NK-92 treated with Interleukin-12 subunit alpha and Interleukin-12 subunit beta, amount 100 ng/mL, for 24 hours (cell line): ENCODE data around the gene CLEC4A.
A peak's percentile ranks its signal among the peaks of the same experiment; 100 is the strongest.
"Not testable (repeated sequence)": the region's sequence is repeated elsewhere in the genome, so short reads cannot be mapped to it uniquely, and the experiment has no call there.

Experiments used
- DNase-seq: peaks from one replicate; lab custom pipeline; 2025; lab: John Stamatoyannopoulos, UW

CLEC4A gene

GRCh38 chr12:8134398-8134930 lies 11.0 kb downstream of the CLEC4A start:
- not testable (repeated sequence) for DNase-seq

GRCh38 chr12:8141647-8142046 lies 18.2 kb downstream of the CLEC4A start:
- DNase-seq, result not testable (repeated sequence)

GRCh38 chr12:8143261-8143660 lies 19.8 kb downstream of the CLEC4A start:
- no peak for DNase-seq

GRCh38 chr12:8145754-8146441 lies 22.5 kb downstream of the CLEC4A start:
- DNase-seq, result no peak

DNA sequence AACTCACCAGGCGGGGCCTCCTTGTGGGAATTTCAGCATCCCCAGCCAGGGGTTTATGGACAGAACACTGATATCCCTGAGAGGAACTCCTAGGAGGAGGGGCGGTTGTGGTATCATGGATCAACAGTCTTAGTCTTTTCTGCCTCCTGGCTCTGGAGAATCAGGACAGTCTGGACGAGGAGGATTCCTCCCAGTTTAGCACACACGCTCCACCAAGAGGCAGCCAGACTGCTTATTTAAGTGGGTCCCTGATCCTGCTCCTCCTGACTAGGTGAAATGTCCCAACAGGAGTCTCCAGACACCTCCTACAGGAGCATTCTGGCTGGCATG lies 23.0 kb downstream of the CLEC4A start:
- no peak for DNase-seq

DNA sequence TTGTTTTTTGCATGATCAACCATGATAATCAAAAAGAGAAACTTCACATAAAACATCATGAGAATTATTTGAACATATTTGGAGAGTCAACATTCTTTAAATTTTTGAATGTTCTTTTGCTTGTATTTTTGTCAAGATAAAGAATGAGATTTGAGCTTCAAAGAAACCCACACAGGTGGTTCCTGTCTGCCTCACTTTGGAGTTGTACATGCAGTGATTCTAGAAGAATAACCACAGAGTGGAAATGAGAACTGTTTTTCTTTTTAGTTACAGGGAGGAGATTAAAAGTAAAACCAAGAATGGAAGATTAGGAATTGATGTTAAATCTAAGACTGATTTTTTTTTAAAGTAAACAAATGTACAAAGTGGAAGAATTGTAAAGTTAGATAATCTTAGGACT lies 31.1 kb downstream of the CLEC4A start:
- no peak for DNase-seq

DNA sequence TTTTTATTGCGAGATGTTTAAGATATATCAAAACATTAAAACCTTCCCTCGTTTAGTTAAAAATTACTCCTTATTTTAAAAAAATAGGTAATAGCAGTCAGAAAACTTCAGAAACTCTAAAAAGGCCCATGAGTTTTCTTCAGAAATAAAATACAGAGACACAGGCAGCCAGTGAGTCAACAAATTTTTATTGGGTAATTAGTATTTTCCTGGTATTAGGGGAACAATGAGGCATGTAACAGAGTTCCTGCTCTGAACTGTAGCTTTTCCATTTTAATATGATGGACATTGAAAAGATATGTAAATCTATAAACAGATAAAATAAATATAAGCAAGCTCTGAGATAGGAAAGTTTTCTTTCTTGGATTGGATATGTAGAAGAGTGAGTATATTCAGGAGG lies 33.0 kb downstream of the CLEC4A start:
- DNase-seq, result no peak

DNA sequence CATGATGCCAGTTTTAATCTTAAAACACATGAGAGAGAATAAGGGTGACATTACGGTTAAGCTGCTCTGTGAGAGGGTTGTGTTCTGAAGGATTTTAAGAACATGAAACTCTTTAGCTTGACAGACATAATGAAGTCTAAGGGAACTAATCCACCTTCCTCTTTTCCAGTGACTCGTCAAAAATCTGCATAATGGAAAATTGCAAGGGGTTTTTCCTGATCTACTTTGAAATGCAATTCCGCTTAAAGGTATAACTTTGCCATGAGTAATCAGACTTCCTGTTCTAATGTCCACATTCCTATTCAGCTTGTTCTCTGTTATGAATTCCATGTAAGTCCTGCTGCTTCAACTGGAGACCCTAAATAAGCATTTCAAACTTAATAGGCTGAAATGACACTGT lies 33.4 kb downstream of the CLEC4A start, which contains the start of gene ZNF705A:
Gene ZNF705A (plus strand): TSS at position 171 of the 400 bp plus-strand sequence. CDS start 15,611 bp downstream, outside the sequence.
- no peak for DNase-seq

DNA sequence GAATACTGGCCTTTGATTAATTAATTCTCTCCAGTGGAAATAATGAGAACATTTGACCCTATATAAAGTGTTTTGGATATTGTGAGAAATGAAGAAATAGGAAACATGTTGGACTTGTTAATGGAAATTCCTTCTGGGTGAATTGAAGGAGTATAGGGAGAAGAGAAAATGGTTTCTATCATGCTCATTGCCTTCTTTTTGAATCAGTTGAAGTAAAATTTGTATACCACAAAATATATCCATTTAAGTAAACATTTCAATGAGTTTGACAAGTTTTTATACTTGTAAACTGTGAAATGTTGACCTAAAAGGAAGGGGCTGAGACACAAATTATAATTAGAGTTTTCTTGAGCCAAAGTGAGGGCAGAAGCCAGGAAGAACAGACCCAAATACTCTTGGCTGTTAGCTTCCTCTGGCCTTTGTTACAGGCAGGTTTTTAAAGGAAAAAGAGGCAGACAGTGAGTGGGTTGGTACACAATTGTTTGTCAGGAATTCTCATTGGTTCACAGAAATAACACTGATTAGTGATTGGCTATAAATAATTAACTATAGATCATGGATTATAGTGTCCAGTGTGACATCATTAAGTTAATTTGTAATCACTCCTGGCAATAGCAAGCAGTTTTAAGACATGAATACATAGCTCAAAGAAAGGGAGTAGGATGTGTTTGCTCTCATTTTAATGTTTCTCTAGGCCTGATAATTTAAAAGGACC lies 34.2 kb downstream of the CLEC4A start:
- no peak for DNase-seq

DNA sequence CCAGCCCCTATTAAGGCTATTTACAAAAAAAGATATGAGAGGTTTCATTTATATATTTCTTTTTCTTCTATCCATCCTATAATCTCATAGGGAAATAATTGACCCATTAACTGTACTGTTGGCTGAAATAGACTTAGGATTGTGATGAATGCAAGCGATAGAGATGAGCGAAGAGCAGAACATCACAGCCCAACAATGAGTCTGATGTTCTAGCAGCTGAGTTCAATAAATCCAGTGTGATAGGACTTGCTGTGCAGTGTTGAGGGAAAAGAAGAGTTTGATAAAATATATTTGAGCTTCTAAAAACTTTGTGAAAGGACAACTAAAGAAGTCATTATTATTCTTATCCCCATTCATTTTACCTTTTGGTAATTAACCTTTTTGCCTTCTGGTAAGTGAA lies 49.5 kb downstream of the CLEC4A start:
- not testable (repeated sequence) for DNase-seq

- DNase-seq, result peak; percentile 56
Observed at GRCh38 chr12:8179989-8180585, 56.7 kb downstream of the CLEC4A start.

- not testable (repeated sequence) for DNase-seq
Observed at GRCh38 chr12:8181271-8181670, 57.9 kb downstream of the CLEC4A start.

DNA sequence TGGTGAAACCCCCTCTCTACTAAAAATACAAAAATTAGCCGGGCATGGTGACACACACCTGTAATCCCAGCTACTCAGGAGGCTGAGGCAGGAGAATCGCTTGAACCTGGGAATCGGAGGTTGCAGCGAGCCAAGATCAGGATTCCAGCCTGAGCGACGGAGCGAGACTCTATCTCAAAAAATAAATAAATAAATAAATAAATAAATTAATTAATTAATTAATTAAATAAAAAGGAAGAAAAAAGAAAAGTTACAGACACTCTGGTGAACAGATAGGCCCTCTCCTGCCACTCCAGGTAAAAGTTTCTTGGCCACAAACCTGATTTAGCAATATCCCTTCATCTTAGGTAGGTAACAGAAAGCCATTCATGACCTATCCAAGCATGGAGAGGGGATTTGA lies 59.5 kb downstream of the CLEC4A start:
- DNase-seq, result not testable (repeated sequence)

- DNase-seq, result not testable (repeated sequence)
Observed at GRCh38 chr12:8183346-8183745, 59.9 kb downstream of the CLEC4A start.

GRCh38 chr12:8184206-8184605 lies 60.8 kb downstream of the CLEC4A start:
- DNase-seq, result not testable (repeated sequence)

GRCh38 chr12:8188088-8188487 lies 64.7 kb downstream of the CLEC4A start:
- DNase-seq, result not testable (repeated sequence)
